Endothelial cell (in vitro differentiated cells): ENCODE measurements around the gene RAB39A. TPM values are rescaled to one million over a fixed set of nuclear protein-coding genes. Genes with fewer than 3 reads are reported as not detected.
"Not testable (repeated sequence)": the region's sequence is repeated elsewhere in the genome, so short reads cannot be mapped to it uniquely, and the experiment has no call there.

ENCODE experiments used
- DNase-seq: peaks from one replicate; pipeline ENCODE4 v3.0.0; 2021; ENCODE audit warnings: low spot score
- H3K27ac Mint-ChIP-seq: one replicate; pipeline ENCODE4 v1.8.0; 2021; ENCODE audit warnings: mixed read lengths, inconsistent platforms; ENCODE audit not compliant: unreplicated experiment
- H3K27me3 Mint-ChIP-seq: one replicate; pipeline ENCODE4 v1.8.0; 2021; ENCODE audit warnings: mild to moderate bottlenecking, moderate library complexity, mixed read lengths, inconsistent platforms; ENCODE audit not compliant: unreplicated experiment
- H3K36me3 Mint-ChIP-seq: one replicate; pipeline ENCODE4 v1.8.0; 2021; ENCODE audit warnings: mild to moderate bottlenecking, low read depth, mixed read lengths, inconsistent platforms; ENCODE audit not compliant: unreplicated experiment
- H3K4me1 Mint-ChIP-seq: one replicate; pipeline ENCODE4 v1.8.0; 2021; ENCODE audit warnings: mild to moderate bottlenecking, mixed read lengths, inconsistent platforms; ENCODE audit not compliant: unreplicated experiment
- H3K4me3 Mint-ChIP-seq: one replicate; pipeline ENCODE4 v1.8.0; 2021; ENCODE audit warnings: mild to moderate bottlenecking, mixed read lengths, inconsistent platforms; ENCODE audit not compliant: unreplicated experiment
- H3K9me3 Mint-ChIP-seq: one replicate; pipeline ENCODE4 v1.8.0; 2021; ENCODE audit warnings: mixed read lengths, inconsistent platforms; ENCODE audit not compliant: unreplicated experiment
- CTCF ChIP-seq: fragments of 200-600 bp; sonication (generic); IDR thresholded peaks from one replicate; pipeline ENCODE4 v1.5.0; 2021; ENCODE audit warnings: antibody characterized with exemption; ENCODE audit not compliant: unreplicated experiment
- total RNA-seq: library from RNA; stranded (reverse); fragmentation: NEBNext Ultra II Directional; extraction: Animal tissue kit (Norgen Biotek cat#: 25700); gene quantifications from one replicate; pipeline ENCODE4 v1.2.1, GENCODE V29; 2021; ENCODE audit not compliant: unreplicated experiment

The RAB39A gene
- total RNA-seq, 1 donor from 2014 or later, result 2.4 TPM

GRCh38 chr11:107915229-107915628, 13.0 kb upstream of the RAB39A start:
- peaks cover 4% of the 10 kb centered on the region for H3K36me3 Mint-ChIP-seq
- no peaks in the 10 kb centered on the region for H3K9me3 Mint-ChIP-seq
- TF ChIP-seq CTCF, result no peak
- H3K27me3 Mint-ChIP-seq, result peaks cover 7% of the 10 kb centered on the region
- no peaks in the 10 kb centered on the region for H3K4me1 Mint-ChIP-seq
- no peak for DNase-seq
- no peak overlapping the region for H3K27ac Mint-ChIP-seq
- no peak overlapping the region for H3K4me3 Mint-ChIP-seq

- Mint-ChIP-seq H3K36me3 (no peaks in the 10 kb centered on the region), H3K4me1 (no peaks in the 10 kb centered on the region), H3K27me3 (peaks cover 2% of the 10 kb centered on the region), H3K27ac (no peak overlapping the region), H3K4me3 (no peak overlapping the region), H3K9me3 (no peaks in the 10 kb centered on the region)
- peak; percentile 56 for DNase-seq
- TF ChIP-seq CTCF, result peak; percentile 52
Measured at GRCh38 chr11:107916671-107917241, 11.5 kb upstream of the RAB39A start.

DNA sequence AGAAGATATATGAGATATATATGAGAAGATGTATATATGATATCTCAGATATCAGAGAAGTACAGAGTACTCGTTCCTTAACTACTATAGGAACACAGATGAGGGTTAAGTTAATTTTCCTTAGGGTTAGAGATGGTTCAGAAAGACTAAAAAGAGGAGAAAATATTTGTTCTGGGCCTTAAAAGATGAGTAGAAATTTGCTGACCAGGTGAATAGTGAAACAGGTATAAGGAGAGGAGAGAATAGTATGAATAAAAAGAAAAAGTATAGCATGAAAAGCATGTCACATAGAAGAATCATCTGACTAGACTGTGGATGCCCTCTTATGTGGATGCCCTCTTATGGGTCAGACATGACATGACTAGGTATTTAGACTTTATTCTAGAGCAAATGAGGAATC, 6.3 kb upstream of the RAB39A start:
- no peaks in the 10 kb centered on the region for H3K9me3 Mint-ChIP-seq
- no peak overlapping the region for H3K4me3 Mint-ChIP-seq
- H3K36me3 Mint-ChIP-seq, result no peaks in the 10 kb centered on the region
- DNase-seq, result no peak
- H3K27ac Mint-ChIP-seq, result no peak overlapping the region
- TF ChIP-seq CTCF, result no peak
- H3K4me1 Mint-ChIP-seq, result no peaks in the 10 kb centered on the region
- H3K27me3 Mint-ChIP-seq, result peaks cover 2% of the 10 kb centered on the region

DNA sequence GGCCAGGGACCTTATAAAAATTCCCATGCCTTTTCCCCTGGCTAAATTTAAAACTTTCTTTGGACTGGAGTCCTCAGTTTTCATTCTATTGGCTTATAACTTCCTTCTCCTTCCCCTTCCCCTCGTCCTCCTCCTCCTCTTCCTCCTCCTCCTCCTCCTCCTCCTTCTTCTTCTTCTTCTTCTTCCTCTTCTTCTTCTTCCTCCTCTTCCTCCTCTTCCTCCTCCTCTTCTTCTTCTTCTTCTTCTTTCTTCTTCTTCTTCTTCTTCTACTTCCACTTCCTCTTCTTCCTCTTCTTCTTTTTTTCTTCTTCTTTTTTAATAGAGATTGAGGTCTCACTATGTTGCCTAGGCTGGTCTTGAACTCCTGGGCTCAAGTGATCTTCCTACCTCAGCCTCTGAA, 4.7 kb upstream of the RAB39A start:
- H3K4me3 Mint-ChIP-seq, result not testable (repeated sequence)

DNA sequence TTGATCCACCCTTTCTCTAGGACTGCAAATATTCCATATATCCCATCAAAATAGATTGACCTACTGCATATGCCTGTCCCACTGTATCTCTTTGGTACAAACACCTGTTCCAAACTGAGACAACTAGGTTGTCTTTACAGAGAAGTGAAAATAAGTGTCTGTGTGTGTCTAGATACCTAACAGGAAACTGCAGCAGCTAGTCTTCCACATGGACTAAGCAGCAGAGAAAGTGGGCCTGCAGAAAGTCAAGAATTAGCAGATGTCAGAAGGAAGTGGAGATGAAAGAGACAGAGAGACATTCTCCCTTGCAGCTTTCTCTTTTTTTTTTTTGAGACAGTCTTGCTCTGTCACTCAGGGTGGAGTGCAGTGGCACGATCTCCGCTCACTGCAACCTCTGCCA, 3.9 kb upstream of the RAB39A start:
- H3K4me1 Mint-ChIP-seq, result peaks cover 4% of the 10 kb centered on the region
- H3K36me3 Mint-ChIP-seq, result no peaks in the 10 kb centered on the region
- no peaks in the 10 kb centered on the region for H3K9me3 Mint-ChIP-seq
- no peak for DNase-seq
- H3K27me3 Mint-ChIP-seq, result peaks cover 5% of the 10 kb centered on the region
- H3K4me3 Mint-ChIP-seq, result no peak overlapping the region
- no peak for TF ChIP-seq CTCF
- no peak overlapping the region for H3K27ac Mint-ChIP-seq

More for the DNA sequence above, 4.7 kb upstream of the RAB39A start:
- H3K9me3 Mint-ChIP-seq, DNase-seq, H3K4me1 Mint-ChIP-seq, H3K27ac Mint-ChIP-seq, H3K27me3 Mint-ChIP-seq, H3K36me3 Mint-ChIP-seq: not testable (repeated sequence)

DNA sequence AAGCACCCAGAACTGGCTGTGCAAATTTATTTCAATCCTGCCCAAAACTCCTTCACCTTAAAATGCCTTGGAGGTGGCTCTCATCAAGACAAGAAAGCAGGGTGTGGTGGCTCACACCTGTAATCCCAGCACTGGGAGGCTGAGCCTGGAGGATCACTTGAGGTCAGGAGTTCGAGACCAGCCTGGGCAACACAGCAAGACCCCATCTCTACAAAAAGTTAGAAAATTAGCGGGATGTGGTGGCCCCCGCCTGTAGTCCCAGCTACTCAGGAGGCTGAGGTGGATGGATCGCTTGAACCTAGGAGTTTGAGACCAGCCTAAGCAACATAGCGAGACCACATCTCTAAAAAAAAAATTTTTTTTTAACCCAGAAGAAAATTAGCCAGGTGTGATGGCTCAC, 689 bp upstream of the RAB39A start:
- peaks cover 9% of the 10 kb centered on the region for H3K4me1 Mint-ChIP-seq
- no peak for TF ChIP-seq CTCF
- DNase-seq, result no peak
- no peak overlapping the region for H3K27ac Mint-ChIP-seq
- H3K9me3 Mint-ChIP-seq, result no peaks in the 10 kb centered on the region
- peaks cover 6% of the 10 kb centered on the region for H3K27me3 Mint-ChIP-seq
- H3K4me3 Mint-ChIP-seq, result peak overlapping the region; percentile 82
- no peaks in the 10 kb centered on the region for H3K36me3 Mint-ChIP-seq
